Measurements from ENCODE around the gene PATZ1. TPM values are rescaled to one million over a fixed set of nuclear protein-coding genes. Genes with fewer than 3 reads are reported as not detected.
A peak's percentile ranks its signal among the peaks of the same experiment; 100 is the strongest.

Gene PATZ1
- total and polyA plus RNA-seq, 9 of the 15 experiments (the other 6 are each of a cell fraction or from before 2014, with no cell fraction given) = 0.63 to 7.8 (median 4.2) TPM

GRCh38 chr22:31345331-31346254 lies 553 bp downstream of the PATZ1 start (continued):
- TF ChIP-seq, protein P1, sequence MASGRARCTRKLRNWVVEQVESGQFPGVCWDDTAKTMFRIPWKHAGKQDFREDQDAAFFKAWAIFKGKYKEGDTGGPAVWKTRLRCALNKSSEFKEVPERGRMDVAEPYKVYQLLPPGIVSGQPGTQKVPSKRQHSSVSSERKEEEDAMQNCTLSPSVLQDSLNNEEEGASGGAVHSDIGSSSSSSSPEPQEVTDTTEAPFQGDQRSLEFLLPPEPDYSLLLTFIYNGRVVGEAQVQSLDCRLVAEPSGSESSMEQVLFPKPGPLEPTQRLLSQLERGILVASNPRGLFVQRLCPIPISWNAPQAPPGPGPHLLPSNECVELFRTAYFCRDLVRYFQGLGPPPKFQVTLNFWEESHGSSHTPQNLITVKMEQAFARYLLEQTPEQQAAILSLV (tag; IDR thresholded peaks at IDR 0.05) = no peak
- TF ChIP-seq ZNF507 (tag; conservative IDR thresholded peaks at IDR 0.05) (no peak), ATF7 (IDR thresholded peaks at IDR 0.05) (peak; percentile 25; the same call in 1 of the 2 replicates), EP300 (IDR thresholded peaks at IDR 0.05; ENCODE audit: low read length) (no peak), ZNF165 (CRISPR knock-in tag; IDR thresholded peaks at IDR 0.05; ENCODE audit: borderline replicate concordance) (no peak), MXI1 (IDR thresholded peaks at IDR 0.05; ENCODE audit: low read depth, low read length) (no peak), NR2C1 (IDR thresholded peaks at IDR 0.05) (no peak), NR2C1 (tag; IDR thresholded peaks at IDR 0.05) (no peak), GTF2A2 (tag; IDR thresholded peaks at IDR 0.05) (no peak), KAT7 (CRISPR knock-in tag; IDR thresholded peaks at IDR 0.05; ENCODE audit: borderline replicate concordance) (no peak), ZNF57 (CRISPR knock-in tag; IDR thresholded peaks at IDR 0.05) (no peak), HMGN3 (IDR thresholded peaks at IDR 0.05; ENCODE audit: borderline replicate concordance, extremely low read depth, insufficient read length, low read depth, low read length) (no peak), WHSC1 (IDR thresholded peaks at IDR 0.05; ENCODE audit: low read length) (no peak), ZNF224 (CRISPR knock-in tag; IDR thresholded peaks at IDR 0.05) (no peak), ZNF766 (CRISPR knock-in tag; conservative IDR thresholded peaks at IDR 0.05) (peak; percentile 84), FUS (optimal IDR thresholded peaks at IDR 0.05; ENCODE audit: low read depth, low read length) (no peak), RCOR1 (IDR thresholded peaks at IDR 0.05; ENCODE audit: borderline replicate concordance in 1 of 2, low read depth in 2 of 2, low read length in 2 of 2) (no peak), CBX3 (IDR thresholded peaks at IDR 0.05; ENCODE audit: borderline replicate concordance in 1 of 2, low read length in 2 of 2) (no peak)
- TF ChIP-seq, protein P2, sequence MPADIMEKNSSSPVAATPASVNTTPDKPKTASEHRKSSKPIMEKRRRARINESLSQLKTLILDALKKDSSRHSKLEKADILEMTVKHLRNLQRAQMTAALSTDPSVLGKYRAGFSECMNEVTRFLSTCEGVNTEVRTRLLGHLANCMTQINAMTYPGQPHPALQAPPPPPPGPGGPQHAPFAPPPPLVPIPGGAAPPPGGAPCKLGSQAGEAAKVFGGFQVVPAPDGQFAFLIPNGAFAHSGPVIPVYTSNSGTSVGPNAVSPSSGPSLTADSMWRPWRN (IDR thresholded peaks at IDR 0.05; ENCODE audit: low read depth) = no peak
- TF ChIP-seq, protein P3, sequence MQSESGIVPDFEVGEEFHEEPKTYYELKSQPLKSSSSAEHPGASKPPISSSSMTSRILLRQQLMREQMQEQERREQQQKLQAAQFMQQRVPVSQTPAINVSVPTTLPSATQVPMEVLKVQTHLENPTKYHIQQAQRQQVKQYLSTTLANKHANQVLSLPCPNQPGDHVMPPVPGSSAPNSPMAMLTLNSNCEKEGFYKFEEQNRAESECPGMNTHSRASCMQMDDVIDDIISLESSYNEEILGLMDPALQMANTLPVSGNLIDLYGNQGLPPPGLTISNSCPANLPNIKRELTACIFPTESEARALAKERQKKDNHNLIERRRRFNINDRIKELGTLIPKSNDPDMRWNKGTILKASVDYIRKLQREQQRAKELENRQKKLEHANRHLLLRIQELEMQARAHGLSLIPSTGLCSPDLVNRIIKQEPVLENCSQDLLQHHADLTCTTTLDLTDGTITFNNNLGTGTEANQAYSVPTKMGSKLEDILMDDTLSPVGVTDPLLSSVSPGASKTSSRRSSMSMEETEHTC (IDR thresholded peaks at IDR 0.05) = no peak
- TF ChIP-seq, protein P4, sequence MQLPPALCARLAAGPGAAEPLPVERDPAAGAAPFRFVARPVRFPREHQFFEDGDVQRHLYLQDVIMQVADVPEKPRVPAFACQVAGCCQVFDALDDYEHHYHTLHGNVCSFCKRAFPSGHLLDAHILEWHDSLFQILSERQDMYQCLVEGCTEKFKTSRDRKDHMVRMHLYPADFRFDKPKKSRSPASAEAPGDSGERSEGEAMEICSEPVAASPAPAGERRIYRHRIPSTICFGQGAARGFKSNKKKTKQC (CRISPR knock-in tag; IDR thresholded peaks at IDR 0.05) = no peak
- TF ChIP-seq, protein P5, sequence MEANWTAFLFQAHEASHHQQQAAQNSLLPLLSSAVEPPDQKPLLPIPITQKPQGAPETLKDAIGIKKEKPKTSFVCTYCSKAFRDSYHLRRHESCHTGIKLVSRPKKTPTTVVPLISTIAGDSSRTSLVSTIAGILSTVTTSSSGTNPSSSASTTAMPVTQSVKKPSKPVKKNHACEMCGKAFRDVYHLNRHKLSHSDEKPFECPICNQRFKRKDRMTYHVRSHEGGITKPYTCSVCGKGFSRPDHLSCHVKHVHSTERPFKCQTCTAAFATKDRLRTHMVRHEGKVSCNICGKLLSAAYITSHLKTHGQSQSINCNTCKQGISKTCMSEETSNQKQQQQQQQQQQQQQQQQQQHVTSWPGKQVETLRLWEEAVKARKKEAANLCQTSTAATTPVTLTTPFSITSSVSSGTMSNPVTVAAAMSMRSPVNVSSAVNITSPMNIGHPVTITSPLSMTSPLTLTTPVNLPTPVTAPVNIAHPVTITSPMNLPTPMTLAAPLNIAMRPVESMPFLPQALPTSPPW (CRISPR knock-in tag; IDR thresholded peaks at IDR 0.05) = peak; percentile 98

All from K562 (cell line).